ENCODE measurements around the gene C17orf113.
"Not testable (repeated sequence)": the region's sequence is repeated elsewhere in the genome, so short reads cannot be mapped to it uniquely, and the experiment has no call there.

The C17orf113 gene

DNA sequence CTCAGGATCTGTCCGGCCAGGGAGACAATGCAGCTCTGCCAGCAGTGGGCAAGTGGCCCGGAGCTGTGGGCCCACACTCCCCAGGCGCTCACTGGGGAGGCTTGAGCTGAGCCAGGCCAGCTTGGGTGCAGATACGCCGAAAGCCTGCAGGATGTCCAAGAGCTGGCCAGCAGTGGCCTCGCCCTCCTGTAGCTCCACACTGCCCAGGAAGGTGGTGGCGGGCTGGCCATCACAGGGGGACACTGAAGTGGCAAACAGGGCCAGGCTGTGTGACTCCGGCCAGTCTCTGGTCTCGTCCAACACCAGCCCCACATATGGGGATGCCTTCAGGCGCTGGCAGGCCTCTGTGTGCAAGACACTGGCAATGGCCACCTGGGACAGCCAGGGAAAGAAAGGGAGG lies 9.6 kb downstream of the C17orf113 start:
- no peak for DNase-seq

DNA sequence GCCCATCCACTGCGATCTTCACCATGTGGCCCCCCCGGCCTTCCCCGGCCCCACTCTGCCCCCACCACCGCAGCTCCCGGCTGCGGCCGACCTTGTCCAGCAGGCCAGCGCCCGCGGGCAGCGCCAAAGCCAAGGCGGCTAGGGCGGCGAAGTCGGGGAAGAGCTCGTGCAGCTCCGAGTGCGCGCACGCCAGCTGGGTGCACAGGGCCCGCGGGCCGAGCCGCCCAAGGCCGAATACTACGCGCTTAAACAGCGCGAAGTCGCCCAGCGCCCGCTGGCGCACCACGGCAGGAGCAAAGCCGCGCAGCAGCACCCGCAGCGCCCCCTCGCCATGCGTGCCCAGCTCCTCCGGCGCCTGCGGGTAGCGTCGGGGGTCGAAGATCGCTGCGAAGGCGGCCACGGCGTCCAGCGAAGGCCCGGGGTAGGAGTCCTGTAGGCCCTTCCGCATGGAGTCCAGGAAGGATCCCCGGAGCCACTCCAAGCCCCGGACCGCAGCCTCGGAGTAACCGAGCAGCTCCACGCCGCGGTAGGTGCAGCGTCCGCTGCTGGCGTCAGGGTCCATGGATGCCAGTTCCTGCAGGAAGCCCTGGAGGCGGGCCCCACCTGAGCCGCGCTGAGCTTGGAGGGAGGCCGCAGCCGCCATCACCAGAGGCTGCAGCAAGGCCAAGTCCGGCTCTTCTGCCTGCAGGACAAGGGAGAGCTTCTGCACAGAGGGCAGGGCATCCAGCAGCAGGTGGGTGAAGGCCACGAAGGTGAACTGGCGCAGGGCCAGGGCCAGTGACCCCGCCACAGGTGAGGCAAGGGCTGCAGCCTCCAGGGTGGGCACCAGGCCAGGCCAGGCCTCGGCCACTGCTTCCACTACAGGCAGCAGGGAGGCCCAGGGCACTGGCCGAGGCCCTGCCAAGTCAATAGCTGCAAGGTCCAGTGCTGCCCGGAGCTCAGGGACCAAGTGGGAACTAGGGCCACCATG lies 10.3 kb downstream of the C17orf113 start:
- no peak for DNase-seq

DNA sequence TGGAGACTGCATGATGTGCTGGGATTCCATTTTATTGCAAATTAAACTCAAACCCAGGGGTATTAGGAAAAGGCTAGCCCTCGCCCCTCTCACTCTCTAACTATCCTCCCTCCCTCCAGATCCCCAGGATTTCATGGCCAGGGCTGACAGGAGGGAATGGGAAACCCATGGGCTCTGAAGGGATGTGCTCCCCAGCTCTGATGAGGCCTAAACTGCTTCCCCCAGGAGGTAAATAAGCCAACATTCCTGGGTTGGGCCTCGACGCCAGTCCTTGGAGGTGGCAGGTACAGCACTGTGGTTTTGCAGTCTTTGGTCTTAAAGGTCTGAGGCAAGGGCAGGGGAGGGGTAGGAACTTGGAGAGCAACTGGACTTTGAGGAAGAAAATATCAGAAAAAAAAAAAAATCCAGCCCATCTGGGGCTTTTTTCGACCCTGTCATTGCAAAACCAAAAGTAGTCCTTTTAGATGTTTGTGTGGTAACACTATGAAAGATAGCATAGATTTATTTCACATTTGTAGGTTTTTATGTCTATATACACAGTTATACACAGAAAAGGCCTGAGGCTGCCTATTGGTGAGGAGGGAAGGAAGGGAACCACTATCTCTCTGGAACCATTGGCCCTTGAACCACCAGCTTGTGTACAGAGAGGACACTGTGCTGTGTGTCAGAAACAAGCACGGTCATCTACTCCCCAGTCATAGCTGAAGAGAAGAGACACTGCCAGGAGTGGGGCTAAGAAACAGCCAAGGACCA lies 12.0 kb downstream of the C17orf113 start:
- DNase-seq: no peak

DNA sequence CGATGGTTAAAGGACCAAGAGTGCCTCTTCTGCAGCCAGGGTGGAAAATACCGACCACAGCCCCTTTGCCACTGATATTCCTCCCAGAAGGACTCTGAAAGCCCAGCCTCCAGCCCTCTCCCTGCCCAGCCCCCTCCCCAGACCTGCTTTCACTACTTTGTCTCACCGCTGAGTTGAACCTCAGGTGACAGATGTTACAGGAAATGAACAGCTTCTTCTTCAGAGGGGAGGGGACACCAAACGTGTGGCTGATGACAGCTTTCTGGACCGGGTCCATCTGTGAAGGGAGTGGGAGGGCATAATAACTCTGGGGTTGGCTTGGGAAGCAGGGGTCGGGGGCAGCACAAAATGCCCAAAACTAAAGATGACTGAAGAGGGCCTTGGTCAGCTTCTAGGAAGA lies 16.3 kb downstream of the C17orf113 start:
- DNase-seq: no peak

DNA sequence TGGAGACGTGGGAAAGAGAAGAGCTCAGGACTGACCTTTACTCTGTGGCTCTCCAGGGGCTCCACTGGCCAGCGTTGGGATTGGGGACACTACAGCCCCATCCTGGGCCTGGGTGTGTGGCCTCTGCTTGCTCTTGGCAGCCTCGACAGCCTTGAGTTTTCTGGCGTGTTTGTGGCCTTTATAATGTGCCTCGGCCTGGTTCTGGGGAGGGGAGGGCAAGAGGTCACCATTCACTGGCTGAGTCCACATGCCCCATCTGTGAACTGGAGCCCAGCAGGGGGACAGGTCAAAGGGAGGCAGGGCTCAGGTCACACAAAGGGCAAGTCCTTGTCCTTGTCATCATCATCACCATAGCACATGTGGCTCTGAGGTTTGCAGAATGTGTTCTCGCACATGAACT lies 18.8 kb downstream of the C17orf113 start:
- DNase-seq: no peak

DNA sequence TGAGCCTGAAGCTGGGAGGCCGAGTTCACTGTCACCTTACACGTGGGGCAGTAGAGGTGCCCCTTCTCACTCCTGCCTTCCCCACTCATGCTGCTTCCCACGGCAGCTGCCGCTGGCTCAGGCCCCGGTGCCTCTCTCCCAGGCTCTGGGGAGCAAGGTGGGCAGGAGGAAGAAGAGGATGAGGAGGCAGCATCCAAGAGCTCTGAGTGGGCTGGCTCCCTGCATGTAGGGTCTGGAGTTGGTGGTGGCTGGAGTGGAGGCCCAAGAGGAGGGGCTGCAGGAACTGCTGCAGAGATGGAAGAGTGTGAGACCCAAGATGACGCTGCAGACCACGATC lies 21.6 kb downstream of the C17orf113 start:
- no peak for DNase-seq

DNA sequence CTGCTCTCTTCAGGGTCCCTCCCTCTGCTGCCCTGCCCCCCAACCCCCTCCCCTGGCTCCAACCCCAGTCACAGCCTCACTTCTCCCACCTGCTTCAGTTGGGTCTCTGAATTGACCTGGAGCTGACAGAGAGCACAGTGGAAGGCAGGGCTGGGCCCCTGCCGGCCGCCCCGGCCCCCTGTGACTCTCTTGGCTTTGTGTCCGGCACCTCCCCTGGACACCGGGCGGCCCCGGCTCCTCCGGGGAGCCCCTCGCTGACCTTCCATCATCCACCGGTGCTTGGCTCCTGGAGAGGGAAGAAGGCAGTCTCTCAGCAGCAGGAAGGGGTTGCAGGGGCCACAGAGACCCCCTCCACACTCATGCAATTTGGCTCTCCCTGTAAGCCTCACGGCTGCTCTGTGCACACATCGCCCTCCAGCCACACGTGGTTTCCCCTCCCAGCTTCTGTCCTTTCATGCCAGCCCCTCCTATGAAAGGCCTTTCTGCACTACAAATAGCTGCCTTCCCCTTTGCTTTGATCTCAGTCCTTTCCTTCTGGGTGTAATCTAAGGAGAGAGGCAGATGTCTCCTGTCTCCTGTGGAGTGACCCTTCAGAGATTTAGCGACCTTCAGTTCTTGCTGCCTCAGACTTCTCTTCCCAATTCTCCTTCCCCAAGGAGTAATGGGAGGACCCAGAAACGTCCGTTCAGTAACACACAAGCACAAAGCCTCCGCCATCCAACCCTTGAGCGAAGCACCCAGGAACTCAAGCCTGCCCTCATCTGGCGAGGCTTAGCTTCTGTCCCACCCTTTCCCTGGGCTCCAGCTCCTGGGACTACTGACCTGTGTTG lies 22.2 kb downstream of the C17orf113 start:
- peak; percentile 86 for DNase-seq

DNA sequence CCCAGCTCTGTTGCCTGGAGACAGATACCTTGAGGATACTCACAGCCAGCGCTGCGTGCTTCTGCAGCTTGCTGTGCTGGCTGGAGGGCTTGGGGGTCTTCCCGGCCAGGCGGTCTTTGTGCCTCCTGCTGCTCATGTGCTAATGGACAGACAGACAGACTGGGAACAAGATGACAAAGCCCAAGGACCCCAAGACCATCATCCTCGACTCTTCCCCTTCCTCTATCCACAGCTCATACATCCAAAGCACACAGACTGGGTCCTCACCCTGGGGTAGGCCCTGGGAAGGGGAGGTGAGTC lies 22.9 kb downstream of the C17orf113 start:
- DNase-seq: no peak

DNA sequence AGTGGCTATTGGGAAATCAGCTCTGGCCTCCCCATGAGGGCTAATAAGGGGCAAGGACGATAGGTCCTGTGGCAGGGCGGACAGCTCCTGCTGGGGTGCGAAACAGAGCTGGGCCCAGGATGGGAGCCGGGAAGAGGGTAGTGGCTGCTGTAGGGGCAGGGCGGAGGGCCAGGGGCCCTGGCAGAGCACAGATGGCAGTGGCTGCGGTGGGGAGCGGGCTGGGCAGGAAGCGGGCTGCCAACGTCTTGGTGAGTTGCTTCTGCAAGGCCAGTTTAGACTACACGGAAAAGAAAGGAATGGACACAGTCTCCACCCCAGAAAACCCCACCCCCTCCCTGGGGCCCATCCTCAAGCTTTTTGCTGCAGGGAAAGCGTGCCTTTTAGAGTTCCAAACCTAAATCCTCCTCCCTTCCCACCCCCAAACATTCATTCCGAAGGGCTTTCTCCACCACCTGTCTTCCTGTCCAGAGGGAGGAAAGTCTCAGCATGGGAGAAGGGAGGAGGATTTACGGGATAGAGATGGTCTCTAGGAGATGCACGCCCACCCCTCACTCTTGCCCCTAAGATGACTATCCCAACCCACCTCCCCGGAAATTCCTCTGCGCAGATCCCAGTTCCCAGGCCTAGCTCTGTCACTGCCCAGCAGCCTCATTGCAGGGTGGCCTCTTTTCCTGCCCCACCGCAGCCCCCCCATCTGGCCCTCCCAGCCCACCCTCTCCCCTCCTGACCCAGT lies 23.4 kb downstream of the C17orf113 start:
- no peak for DNase-seq

DNA sequence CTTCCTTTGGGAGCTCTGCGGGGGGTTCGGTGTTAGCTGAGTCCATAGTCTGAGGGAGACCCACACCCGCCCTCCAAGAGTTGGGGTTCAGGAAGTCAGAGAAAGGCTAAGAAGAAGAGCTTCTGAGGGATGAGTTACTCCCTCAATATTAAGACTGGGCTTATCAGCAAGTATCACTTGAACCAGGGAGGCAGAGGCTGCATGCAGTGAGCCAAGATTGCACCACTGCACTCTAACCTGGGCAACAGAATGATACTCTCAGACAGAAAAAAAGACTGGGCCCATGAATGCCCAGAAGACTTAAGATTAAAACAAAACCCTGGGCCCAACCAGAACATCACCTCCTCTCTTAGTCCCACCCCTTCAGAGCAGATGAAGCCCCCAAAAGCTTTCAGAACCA lies 24.5 kb downstream of the C17orf113 start:
- DNase-seq: no peak

DNA sequence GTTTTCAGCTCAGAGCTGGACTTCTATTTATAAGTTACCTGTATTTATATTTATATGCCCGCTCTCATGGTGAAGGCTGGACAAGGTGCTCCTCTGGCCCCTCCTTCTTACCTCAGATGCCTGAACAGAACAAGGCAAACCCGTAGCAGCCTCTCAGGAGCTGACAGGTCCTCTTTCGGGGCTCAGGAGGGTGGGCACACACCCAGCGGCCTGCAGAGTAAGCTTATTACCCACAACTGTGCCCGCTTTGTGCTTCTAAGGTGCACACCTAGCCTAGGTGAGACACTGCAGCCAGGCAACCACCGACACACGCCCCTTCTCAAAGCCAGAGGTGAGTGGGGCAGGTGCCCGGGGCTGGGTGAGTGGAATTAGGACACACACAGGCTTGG lies 25.2 kb downstream of the C17orf113 start:
- DNase-seq: no peak

DNA sequence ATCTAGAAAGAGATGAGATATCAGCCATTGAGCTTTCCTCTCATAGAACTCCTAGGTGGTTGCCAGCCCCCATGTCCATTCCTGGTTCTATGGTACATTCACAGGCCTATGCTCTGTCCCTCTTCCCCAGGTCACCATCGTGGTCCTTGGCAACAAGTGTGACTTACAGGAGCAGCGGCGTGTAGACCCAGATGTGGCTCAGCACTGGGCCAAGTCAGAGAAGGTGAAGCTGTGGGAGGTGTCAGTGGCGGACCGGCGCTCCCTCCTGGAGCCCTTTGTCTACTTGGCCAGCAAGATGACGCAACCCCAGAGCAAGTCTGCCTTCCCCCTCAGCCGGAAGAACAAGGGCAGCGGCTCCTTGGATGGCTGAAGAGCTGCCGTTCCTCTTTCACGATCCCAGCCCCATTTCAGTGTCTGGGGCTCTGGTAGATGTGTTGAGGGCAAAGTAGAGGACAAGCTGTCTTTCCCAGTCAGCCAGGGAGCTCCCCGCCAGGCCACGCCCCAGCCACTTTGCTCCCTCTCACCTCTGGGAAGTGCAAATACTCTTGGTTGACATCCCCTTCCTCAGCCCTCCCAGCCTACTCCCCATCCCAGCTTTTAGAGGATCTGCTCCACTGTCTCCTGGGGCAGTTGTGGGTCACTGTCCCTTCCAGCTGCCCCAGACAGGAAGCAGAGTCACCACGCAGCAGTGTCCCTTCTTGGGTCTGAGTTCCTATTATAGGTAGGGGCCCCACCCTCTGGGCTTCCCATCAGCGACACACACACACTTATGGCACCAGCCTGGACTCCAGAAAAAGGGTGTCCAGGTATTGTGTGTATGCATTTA lies 26.7 kb downstream of the C17orf113 start:
- DNase-seq: no peak

DNA sequence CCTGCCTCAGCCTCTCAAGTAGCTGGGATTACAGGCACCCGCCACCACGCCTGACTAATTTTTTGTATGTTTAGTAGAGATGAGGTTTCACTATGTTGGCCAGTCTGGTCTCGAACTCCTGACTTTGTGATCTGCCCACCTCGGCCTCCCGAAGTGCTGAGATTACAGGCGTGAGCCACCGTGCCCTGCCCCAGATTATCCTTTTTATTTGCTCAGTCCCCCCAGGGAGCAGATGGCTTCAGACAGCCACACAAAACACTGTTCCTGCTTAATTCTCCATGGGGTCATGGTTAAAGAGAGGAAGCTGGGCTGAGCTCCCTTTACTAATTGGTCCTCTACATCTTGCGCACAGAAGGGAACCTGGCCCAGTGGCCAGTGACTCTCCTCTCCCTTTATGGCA lies 29.6 kb downstream of the C17orf113 start:
- DNase-seq: not testable (repeated sequence)

DNA sequence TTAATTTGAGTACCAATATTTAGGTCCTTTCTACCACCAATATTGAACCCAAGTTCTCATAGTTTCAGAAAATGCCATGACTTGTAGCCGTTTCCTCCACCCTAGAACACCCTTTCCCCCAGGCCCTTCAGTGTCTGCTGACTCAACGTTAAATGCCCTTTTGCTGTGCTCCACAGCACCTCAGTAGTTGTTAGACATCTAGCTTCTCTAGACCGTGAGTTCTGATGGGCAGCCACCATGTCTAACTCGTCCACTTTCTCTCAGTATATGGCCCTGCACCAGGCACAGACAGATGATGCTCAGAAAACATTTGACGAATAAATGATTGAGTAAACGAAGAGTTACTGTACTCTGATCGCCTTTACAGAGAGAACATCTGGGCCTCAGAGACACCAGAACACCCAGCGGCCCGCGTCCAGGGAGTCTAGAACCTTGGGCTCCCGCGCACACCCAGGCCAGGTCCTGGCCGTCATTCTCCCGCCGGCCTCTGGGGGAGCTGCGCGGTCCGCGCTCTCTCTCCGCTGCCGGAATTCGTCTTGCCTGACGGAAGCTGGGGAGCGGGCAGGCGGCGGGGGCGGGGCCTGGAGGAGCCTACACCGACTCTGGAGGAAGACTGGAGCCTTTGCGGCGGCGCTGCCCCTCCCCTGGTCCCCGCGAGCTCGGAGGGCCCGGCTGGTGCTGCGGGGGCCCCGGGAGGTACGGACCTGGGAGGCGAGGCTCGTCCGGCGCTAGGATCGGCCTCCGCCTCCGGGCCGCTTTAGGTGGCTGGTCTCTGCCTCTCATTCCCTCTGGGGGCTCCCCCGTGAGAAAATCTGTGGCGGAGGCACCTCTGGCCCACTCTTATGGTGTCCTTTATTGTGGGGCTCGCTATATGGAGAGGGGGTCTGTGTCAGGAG lies 30.6 kb downstream of the C17orf113 start, which contains the start of gene NKIRAS2:
Gene NKIRAS2, plus strand, starts transcription at position 582 of the 896 bp plus-strand sequence. CDS start 1,488 bp downstream, outside the sequence.
- peak; percentile 99 for DNase-seq

DNA sequence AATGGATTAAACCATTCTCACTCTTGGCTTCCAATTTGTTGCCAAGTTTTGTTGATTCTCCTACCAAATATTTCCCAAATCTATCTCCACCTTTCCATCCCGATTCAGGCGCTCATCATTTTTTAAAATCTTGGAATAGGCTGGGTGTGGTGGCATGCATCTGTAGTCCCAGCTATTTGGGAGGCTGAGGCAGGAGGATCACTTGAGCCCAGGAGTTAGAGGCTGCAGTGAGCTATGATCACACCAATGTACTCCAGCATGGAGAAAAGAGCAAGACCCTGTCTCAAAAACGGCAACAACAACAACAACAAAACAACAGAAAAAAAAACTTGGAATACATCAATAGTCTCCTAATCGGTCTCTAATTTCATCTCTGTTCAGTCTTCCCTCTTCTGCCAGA lies 31.4 kb downstream of the C17orf113 start:
- DNase-seq: no peak

DNA sequence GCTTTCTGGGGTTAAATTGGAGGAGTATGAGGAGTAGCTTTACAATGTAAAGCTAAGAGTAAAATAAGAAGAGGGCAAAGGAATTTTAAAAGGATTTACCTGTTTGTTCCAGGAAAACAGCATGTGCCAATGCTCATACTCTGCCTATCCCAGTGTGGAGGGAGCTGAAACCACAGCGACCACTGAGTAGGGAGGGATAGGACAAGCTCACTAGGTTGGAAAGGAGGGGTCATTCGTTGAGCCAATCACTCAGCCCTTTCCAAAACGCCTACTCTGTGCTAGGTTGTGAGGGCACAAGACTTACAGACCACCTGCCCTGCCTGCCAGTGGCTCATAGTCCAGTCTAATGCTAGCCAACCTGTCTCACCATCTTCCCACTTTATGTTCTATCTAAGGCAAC lies 32.1 kb downstream of the C17orf113 start:
- peak; percentile 69 for DNase-seq

DNA sequence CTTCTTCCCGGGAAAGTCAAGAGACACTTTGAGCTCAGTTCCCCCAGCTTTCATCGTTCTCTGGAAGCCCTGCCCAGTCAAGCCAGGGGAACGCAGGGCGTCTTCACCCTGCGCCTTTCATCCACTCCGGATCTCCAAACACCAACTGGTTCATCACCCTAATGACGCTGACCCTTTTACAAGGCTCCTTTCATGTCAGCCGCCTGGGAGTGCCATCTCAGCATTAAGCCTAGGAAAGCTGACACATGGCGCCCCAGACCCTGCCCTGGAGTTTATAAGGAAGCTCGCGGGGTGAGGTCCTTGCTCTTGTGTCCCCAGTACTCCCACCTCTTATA lies 32.6 kb downstream of the C17orf113 start:
- DNase-seq: peak; percentile 88

DNA sequence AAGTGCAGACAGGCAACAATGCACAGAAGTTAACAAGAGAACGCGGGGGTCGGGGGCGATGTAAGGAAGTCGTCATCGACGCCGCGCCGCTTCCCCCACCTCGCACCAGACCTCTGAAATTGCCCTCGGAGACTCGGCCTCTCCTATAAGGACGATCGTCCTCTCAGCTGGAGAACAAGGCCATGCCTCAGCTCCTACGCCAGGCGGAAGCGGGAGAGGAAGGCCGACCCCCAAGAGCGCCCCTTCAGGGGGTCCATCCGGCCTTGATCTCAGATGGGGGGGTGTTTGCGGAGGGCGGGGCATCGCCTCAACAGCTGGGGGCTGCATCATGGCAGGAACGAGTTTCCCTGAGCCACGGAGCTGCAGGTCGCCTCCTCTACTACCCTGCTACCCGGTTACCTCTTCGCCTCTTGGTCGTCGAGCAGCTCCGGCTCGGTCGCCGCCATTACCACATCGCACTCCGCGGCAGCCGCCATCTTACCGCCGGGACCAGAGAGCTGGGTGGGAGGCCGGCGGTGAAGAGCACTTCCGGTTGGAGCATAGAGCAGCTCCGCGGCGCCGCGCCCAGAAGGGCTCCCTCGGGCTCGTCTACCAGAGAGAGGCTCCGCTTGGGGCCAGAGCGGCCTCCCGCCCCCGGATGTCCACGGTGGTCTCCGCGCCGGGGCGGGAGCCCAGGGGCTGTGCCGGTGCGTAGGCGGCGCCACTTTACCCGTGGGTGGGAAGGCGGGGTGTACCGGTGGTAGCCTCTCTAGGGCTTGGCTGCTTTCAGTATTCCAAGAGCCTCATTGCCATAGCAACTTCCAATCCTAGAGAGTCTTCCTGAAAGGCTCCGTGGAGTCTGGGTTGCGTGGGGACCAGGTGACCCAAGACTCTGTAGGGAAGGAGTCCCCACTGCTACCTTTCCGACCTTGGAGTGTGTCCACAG lies 33.2 kb downstream of the C17orf113 start, which contains the start of gene DNAJC7:
Gene DNAJC7, minus strand, starts transcription at position 499 of the 925 bp plus-strand sequence. Its CDS starts 23 bp downstream, at position 476.
- DNase-seq: peak; percentile 97

DNA sequence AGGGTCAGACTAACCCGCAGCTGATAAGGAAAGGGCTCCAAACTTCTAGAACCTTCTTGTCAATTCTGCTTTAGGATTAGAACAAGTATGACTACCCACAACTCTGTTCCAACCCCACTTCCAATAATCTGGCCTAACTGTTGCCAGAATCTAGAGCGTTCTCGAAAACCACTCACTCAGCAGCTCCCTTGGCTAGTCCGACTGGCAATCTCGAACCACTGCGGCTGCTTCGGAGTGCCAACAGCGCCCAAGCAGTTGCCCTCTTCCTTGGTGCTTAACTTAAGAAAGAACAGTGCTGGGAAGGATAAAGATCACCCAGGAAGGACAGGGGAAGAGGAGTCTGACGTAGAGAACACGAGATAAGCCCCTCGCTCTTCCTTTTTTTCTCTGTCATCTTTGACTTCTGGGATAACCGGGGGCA lies 34.0 kb downstream of the C17orf113 start:
- DNase-seq: no peak
